Mammary epithelial cell (primary cell): ENCODE data around the gene H2AZ2.

Experiments
- EZH2 ChIP-seq: IDR thresholded peaks from 2 replicates; pipeline ENCODE4 v1.6.1; 2012; ENCODE audit warnings: low read length, inconsistent platforms, borderline replicate concordance
- TF ChIP-seq, protein P1 (sequence below), 2 donors: IDR thresholded peaks in 1 of 2; conservative IDR thresholded peaks in 1 of 2; 2 replicates each; pipeline ENCODE4 v1.5.1; 2011 to 2012; ENCODE audit warnings: inconsistent platforms in 2 of 2, low read length in 2 of 2, mild to moderate bottlenecking in 2 of 2, control low read depth in 1 of 2, low read depth in 1 of 2; ENCODE audit not compliant: insufficient read depth in 1 of 2; ENCODE audit errors: extremely low read depth in 1 of 2

DNA sequence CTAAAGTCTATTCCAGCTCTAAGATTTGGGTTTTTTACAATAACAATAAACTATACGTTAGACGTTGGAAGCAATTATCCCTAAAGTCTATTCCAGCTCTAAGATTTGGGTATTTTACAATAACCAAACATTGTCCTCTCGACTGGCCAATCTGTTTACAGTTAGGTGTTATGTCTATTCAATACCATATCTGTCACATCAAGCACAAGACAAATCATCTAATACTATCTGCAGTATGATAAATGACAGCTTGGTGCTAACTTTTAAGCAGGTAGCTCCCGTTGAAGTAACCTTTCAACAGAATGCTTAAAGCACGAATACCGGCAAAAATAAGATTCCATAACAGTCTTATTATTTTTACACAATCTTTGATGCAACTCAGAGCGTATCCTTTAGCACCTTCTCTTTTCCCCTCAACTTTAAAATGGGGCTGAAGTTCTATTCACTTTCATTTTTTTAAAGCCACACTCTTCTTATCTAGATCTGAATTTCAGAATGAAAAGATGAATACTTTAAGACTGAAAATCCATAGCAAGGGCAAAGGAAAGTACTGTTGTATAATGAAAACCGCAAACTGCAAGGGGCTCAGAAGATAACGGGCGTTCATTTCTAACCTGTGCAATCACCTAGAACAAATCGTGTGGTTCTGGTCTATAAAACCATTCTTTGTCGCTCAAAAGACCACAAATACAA is 925 bp downstream of the H2AZ2 start:
- TF ChIP-seq, protein P1, sequence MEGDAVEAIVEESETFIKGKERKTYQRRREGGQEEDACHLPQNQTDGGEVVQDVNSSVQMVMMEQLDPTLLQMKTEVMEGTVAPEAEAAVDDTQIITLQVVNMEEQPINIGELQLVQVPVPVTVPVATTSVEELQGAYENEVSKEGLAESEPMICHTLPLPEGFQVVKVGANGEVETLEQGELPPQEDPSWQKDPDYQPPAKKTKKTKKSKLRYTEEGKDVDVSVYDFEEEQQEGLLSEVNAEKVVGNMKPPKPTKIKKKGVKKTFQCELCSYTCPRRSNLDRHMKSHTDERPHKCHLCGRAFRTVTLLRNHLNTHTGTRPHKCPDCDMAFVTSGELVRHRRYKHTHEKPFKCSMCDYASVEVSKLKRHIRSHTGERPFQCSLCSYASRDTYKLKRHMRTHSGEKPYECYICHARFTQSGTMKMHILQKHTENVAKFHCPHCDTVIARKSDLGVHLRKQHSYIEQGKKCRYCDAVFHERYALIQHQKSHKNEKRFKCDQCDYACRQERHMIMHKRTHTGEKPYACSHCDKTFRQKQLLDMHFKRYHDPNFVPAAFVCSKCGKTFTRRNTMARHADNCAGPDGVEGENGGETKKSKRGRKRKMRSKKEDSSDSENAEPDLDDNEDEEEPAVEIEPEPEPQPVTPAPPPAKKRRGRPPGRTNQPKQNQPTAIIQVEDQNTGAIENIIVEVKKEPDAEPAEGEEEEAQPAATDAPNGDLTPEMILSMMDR (conservative IDR thresholded peaks at IDR 0.05 in 1 of 2, IDR thresholded peaks at IDR 0.05 in 1 of 2; ENCODE audit: extremely low read depth in 1 of 2, insufficient read depth in 1 of 2, low read depth in 1 of 2, low read length in 2 of 2) = no peak
- no peak for TF ChIP-seq EZH2
